Common myeloid progenitor, CD34-positive (primary cell): ENCODE data around the gene HOMER2.

Experiments
- CTCF ChIA-PET: fragments of 350-600 bp; sonication (Branson Sonifier 250); formaldehyde crosslinking; loops from one replicate; lab custom pipeline; 2021; ENCODE audit warnings: antibody characterized with exemption; lab: Charles Lee
- POLR2A ChIA-PET: fragments of 350-600 bp; sonication (Branson Sonifier 250); formaldehyde crosslinking; loops from one replicate; lab custom pipeline; 2021; ENCODE audit warnings: antibody characterized with exemption; lab: Charles Lee
- DNase-seq, 3 donors: peaks; one replicate each; pipeline versions ENCODE4 v3.0.0 to v3.0.0-alpha.2; 2013
- H3K27ac ChIP-seq, 2 experiments: 1 replicate in 1 of 2; 2 replicates in 1 of 2; pipeline ENCODE4 v1.7.0; 2013; ENCODE audit warnings: inconsistent platforms in 2 of 2, low read length in 2 of 2, mild to moderate bottlenecking in 2 of 2, low read depth in 1 of 2, moderate library complexity in 1 of 2; ENCODE audit not compliant: severe bottlenecking in 2 of 2, insufficient read depth in 1 of 2, poor library complexity in 1 of 2
- H3K27me3 ChIP-seq, 5 experiments: replicated peaks in 2 of 5; 1 replicate in 3 of 5; 2 replicates in 2 of 5; pipeline versions ENCODE4 v1.6.1 to v1.7.0; 2013; ENCODE audit warnings: low read length in 4 of 5, mild to moderate bottlenecking in 2 of 5, moderate library complexity in 2 of 5, inconsistent platforms in 1 of 5; ENCODE audit not compliant: insufficient read depth in 5 of 5, control insufficient read depth in 4 of 5
- H3K36me3 ChIP-seq, 4 experiments: 1 replicate in 2 of 4; 2 replicates in 2 of 4; pipeline versions ENCODE4 v1.6.1 to v1.7.0; 2013; ENCODE audit warnings: low read length in 3 of 4, control low read depth in 1 of 4, mild to moderate bottlenecking in 1 of 4; ENCODE audit not compliant: control insufficient read depth in 4 of 4, insufficient read depth in 4 of 4
- H3K4me1 ChIP-seq, 4 experiments: 1 replicate in 3 of 4; 2 replicates in 1 of 4; pipeline versions ENCODE4 v1.6.1 to v1.7.1; 2013; ENCODE audit warnings: low read length in 3 of 4, mild to moderate bottlenecking in 3 of 4, control low read depth in 1 of 4, inconsistent platforms in 1 of 4, moderate library complexity in 1 of 4; ENCODE audit not compliant: control insufficient read depth in 4 of 4, insufficient read depth in 4 of 4; ENCODE audit errors: control extremely low read depth in 1 of 4
- H3K4me3 ChIP-seq, 7 experiments: 1 replicate in 4 of 7; 2 replicates in 3 of 7; pipeline versions ENCODE4 v1.5.1 to v1.7.0; 2013; ENCODE audit warnings: mild to moderate bottlenecking in 7 of 7, low read length in 6 of 7, moderate library complexity in 6 of 7, inconsistent platforms in 2 of 7, low read depth in 2 of 7, control low read depth in 1 of 7; ENCODE audit not compliant: insufficient read depth in 4 of 7, control insufficient read depth in 1 of 7; ENCODE audit errors: extremely low read depth in 1 of 7
- H3K9me3 ChIP-seq, 5 experiments: 1 replicate in 4 of 5; 2 replicates in 1 of 5; pipeline versions ENCODE4 v1.6.1 to v1.7.1; 2013; ENCODE audit warnings: low read length in 4 of 5, mild to moderate bottlenecking in 2 of 5, inconsistent platforms in 1 of 5, low read depth in 1 of 5, moderate library complexity in 1 of 5; ENCODE audit not compliant: control insufficient read depth in 4 of 5, insufficient read depth in 2 of 5; ENCODE audit errors: control extremely low read depth in 1 of 5
- WGBS: methylation state at CpG from one replicate; pipeline ENCODE4 v1.1.5; 2013; ENCODE audit not compliant: insufficient coverage; 5-methylcytosine and 5-hydroxymethylcytosine counted together

Gene HOMER2

DNA sequence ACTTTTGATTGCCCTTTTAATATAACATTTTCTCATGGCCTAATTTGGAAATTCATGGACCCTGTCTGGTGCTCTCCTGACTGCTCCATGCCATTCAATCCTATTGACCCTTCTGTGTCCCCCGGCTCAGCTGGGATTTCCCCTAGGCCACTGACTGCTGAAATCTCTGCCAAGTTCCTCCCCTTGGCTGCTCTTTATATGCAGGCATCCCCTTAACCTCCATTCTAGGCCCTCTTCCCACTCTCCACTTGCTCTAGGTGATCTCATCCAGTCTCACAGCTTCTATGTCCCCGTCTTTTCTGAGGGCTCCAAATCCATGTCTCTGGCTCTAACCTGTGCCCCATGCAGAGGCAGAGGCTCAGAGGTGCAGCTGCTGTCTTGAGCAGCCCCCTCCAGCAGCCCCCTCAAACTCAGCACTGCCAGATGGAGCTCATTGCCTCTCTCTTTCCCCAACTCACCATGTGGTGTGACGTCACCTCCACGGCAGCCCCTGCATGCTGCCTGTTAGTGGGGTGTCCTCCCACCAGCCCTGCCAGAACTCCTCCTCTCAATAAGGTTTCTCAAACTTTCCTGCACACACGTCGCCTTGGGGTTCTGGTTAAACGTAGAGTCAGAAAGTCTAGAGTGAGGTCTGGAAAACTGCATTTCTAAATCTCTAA, 153.2 kb downstream of the HOMER2 start:
- POLR2A ChIA-PET, result no interaction called here
- H3K4me3 ChIP-seq, result no peak overlapping the region
- H3K9me3 ChIP-seq, result peaks cover 0 to 1% (median 0%) of the 10 kb centered on the region in 5 experiments
- CTCF ChIA-PET, result no interaction called here
- H3K27me3 ChIP-seq, result no peaks in the 10 kb centered on the region
- H3K36me3 ChIP-seq, result no peaks in the 10 kb centered on the region
- WGBS, result 96% methylated on average over 7 of the region's 7 CpGs
- peaks cover 6 to 12% (median 9%) of the 10 kb centered on the region in 4 experiments for H3K4me1 ChIP-seq
- H3K27ac ChIP-seq, result no peak overlapping the region
- no peak for DNase-seq
